NOMO-1 (cell line): Measurements from ENCODE around the gene FAM161B.

ENCODE experiments used
- DNase-seq, 2 experiments: peaks; one replicate each; lab custom pipeline; 2025; ENCODE audit not compliant: unreplicated experiment in 2 of 2; lab: John Stamatoyannopoulos, UW

The FAM161B gene

GRCh38 chr14:73884438-73885190, 65.3 kb downstream of the FAM161B start:
- DNase-seq: no peak
